Lung (tissue), 12 donors: ENCODE results near the gene PCDH9. TPM values are rescaled to one million over a fixed set of nuclear protein-coding genes. Genes with fewer than 3 reads are reported as not detected.

Source experiments
- ATAC-seq: fragments of 200-7000 bp; cut with Tn5 transposase; one replicate; pipeline ENCODE4 v1.9.1; 2020; ENCODE audit warnings: moderate number of reproducible peaks; ENCODE audit not compliant: insufficient read depth, low FRiP score
- DNase-seq, 3 donors: peaks; one replicate each; pipeline ENCODE4 v3.0.0-alpha.2; 2013 to 2017
- H3K27ac ChIP-seq, 2 donors: one replicate each; pipeline ENCODE4 v1.5.1; 2013; ENCODE audit warnings: mild to moderate bottlenecking in 2 of 2, moderate library complexity in 2 of 2, control low read depth in 1 of 2, inconsistent platforms in 1 of 2, low read depth in 1 of 2, low read length in 1 of 2
- H3K27me3 ChIP-seq, 3 donors: one replicate each; pipeline ENCODE4 v1.5.1; 2013; ENCODE audit warnings: low read length in 2 of 3; ENCODE audit not compliant: control insufficient read depth in 3 of 3, insufficient read depth in 3 of 3
- H3K36me3 ChIP-seq, 4 donors: one replicate each; pipeline ENCODE4 v1.5.1; 2013; ENCODE audit warnings: low read length in 4 of 4, mild to moderate bottlenecking in 1 of 4, moderate library complexity in 1 of 4; ENCODE audit not compliant: control insufficient read depth in 4 of 4, insufficient read depth in 4 of 4
- H3K4me1 ChIP-seq, 5 donors: one replicate each; pipeline ENCODE4 v1.5.1; 2013; ENCODE audit warnings: low read length in 5 of 5, mild to moderate bottlenecking in 2 of 5, moderate library complexity in 1 of 5; ENCODE audit not compliant: control insufficient read depth in 5 of 5, insufficient read depth in 5 of 5
- H3K4me3 ChIP-seq: one replicate; pipeline ENCODE4 v1.5.1; 2013; ENCODE audit warnings: mild to moderate bottlenecking, control low read depth, moderate library complexity
- H3K9ac ChIP-seq, 2 donors: one replicate each; pipeline ENCODE4 v1.5.1; 2013; ENCODE audit warnings: low read length in 2 of 2, control low read depth in 1 of 2; ENCODE audit not compliant: insufficient read depth in 1 of 2
- H3K9me3 ChIP-seq, 4 donors: one replicate each; pipeline ENCODE4 v1.5.1; 2013; ENCODE audit warnings: low read length in 3 of 4, mild to moderate bottlenecking in 1 of 4, moderate library complexity in 1 of 4; ENCODE audit not compliant: control insufficient read depth in 4 of 4, insufficient read depth in 3 of 4
- WGBS, 2 donors: extraction: QIAGEN DNeasy Blood & Tissue Kit; methylation state at CpG; one replicate each; pipeline ENCODE4 v1.1.7; 2013; 5-methylcytosine and 5-hydroxymethylcytosine counted together
- polyA plus RNA-seq, 2 donors: library from polyadenylated mRNA; stranded (reverse); fragments of 200-250 nt; gene quantifications; one replicate each; pipeline ENCODE4 v1.2.1, GENCODE V29; 2013
- total RNA-seq, 2 donors: library from RNA; depleted of rRNA in 1 of 2; stranded (reverse); fragments of >200 nt in 1 of 2; gene quantifications; one replicate each; pipeline ENCODE4 v1.2.1, GENCODE V29; 2014 to 2021
- TF ChIP-seq, protein P1 (sequence below): IDR thresholded peaks from 2 replicates; pipeline ENCODE4 v1.5.1; 2012; ENCODE audit warnings: mild to moderate bottlenecking; ENCODE audit errors: control extremely low read depth, extremely low read depth
- donor health status: control.
- donor health status: control.
- donor health status: Bipolar disorder and iron deficiency.
- donor health status: healthy.
- donor health status: DM: yes; HTN: yes; CAD: no.

PCDH9 gene
- total and polyA plus RNA-seq, 4 donors = 0.68 to 22.2 (median 4.1) TPM

DNA sequence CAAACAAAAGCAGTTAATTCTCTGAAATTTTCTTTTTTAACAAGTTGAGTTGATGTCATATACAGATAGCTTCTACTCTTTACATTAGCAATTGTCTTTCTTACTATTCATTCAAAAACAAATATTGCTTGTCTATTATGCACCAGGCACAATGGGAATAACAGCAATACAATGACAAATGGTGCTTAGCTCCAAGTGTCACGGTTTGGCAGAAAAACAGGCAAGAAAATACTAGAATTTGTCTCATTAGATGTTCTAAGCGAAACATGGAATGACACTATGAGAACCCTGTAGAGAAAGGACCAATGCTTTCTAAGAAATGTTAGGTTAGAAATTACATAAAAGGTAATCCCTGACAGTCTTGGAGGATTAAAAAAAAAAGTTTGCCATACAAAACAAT lies 187.6 kb downstream of the PCDH9 start:
- Histone ChIP-seq H3K36me3 (no peaks in the 10 kb centered on the region), H3K9ac (no peak overlapping the region), H3K9me3 (peaks cover 0 to 3% (median 0%) of the 10 kb centered on the region in 4 donors), H3K27ac (no peak overlapping the region), H3K4me1 (peaks cover 0 to 20% (median 0%) of the 10 kb centered on the region in 5 donors), H3K27me3 (no peaks in the 10 kb centered on the region), H3K4me3 (no peak overlapping the region)
- no peak for DNase-seq
- no peak for ATAC-seq
- TF ChIP-seq, protein P1, sequence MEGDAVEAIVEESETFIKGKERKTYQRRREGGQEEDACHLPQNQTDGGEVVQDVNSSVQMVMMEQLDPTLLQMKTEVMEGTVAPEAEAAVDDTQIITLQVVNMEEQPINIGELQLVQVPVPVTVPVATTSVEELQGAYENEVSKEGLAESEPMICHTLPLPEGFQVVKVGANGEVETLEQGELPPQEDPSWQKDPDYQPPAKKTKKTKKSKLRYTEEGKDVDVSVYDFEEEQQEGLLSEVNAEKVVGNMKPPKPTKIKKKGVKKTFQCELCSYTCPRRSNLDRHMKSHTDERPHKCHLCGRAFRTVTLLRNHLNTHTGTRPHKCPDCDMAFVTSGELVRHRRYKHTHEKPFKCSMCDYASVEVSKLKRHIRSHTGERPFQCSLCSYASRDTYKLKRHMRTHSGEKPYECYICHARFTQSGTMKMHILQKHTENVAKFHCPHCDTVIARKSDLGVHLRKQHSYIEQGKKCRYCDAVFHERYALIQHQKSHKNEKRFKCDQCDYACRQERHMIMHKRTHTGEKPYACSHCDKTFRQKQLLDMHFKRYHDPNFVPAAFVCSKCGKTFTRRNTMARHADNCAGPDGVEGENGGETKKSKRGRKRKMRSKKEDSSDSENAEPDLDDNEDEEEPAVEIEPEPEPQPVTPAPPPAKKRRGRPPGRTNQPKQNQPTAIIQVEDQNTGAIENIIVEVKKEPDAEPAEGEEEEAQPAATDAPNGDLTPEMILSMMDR = no peak
- WGBS, 2 donors = 41 to 42% methylated on average over 2 of the region's 2 CpGs

DNA sequence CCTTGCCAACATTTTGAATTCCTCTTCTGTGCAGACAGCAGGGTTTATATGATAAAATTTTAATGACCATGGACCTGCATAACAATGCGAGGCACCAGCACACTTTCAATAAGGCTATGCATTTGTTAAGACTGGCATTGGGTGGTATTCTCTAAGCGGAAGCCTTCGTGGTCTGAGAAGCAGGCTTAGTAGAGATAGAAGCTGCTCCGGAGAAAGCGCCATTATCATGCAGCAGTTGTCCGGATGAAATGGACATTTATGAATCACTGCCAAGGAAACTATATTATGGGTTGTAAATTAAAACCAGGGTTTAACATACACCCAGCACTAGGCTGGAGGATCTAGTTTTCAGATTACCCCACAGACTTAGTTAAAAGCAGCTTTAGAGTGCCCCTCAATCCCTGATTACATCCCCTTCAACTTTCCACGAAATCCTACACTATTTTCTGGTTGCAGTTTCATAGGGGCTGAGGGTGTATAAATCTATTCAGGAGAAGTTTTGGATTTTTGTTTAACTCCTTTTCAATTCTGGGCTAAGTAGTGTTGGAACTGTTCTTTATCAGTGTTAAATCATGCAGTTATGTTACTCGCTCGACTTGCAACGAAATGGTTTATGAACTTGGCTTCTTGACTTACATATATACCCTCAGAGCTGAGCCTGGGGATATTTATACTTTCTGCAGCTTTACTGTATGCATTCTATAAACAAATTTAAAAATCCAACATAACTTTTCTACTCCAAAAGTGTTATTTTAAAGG lies 193.3 kb downstream of the PCDH9 start:
- peaks cover 0 to 3% (median 0%) of the 10 kb centered on the region in 4 donors for H3K9me3 ChIP-seq
- TF ChIP-seq, protein P1 = no peak
- no peak overlapping the region for H3K27ac ChIP-seq
- WGBS, 2 donors = 90 to 91% methylated on average over 10 of the region's 10 CpGs
- ATAC-seq (no peak), DNase-seq (peak in 1 of 3 donors; percentile 23)
- no peaks in the 10 kb centered on the region for H3K27me3 ChIP-seq
- H3K36me3 ChIP-seq = no peaks in the 10 kb centered on the region
- no peak overlapping the region for H3K4me3 ChIP-seq
- H3K9ac ChIP-seq = no peak overlapping the region
- peaks cover 0 to 22% (median 0%) of the 10 kb centered on the region in 5 donors for H3K4me1 ChIP-seq

DNA sequence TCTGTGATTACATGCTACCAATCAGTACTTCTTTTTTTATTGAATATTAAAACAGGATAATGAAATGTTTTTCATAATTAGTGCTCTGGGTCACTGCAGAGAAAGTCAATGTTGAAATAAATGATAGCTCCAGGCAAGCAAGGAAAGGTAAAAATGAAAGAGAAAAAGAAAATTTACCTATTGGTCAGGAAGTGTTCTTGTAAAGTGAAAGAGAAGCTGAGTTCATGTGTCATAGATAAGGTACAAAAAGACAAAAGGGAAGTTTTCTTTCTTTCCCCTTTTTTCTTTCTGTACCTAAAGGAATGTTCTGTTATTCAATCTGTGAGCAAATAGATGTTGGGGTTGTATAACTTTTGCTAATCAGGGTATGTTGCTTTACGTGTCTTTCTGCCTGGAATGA lies 197.0 kb downstream of the PCDH9 start:
- no peak overlapping the region for H3K27ac ChIP-seq
- no peaks in the 10 kb centered on the region for H3K27me3 ChIP-seq
- TF ChIP-seq, protein P1 = no peak
- H3K36me3 ChIP-seq = no peaks in the 10 kb centered on the region
- H3K9me3 ChIP-seq = no peaks in the 10 kb centered on the region
- DNase-seq = no peak
- 88% methylated on average over 1 of the region's 1 CpG for WGBS, 2 donors
- H3K9ac ChIP-seq = no peak overlapping the region
- H3K4me1 ChIP-seq = peaks cover 0 to 17% (median 0%) of the 10 kb centered on the region in 5 donors
- no peak overlapping the region for H3K4me3 ChIP-seq
- no peak for ATAC-seq
